GM21723 (cell line): ENCODE data around the gene HOXA5.

Experiments
- ATAC-seq: cut with Tn5 transposase; IDR thresholded peaks from one replicate; pipeline ENCODE4 v1.9.1; 2021; ENCODE audit warnings: mild to moderate bottlenecking, moderate library complexity; ENCODE audit not compliant: unreplicated experiment

HOXA5 gene

GRCh38 chr7:27143023-27143949 lies at the start of gene HOXA5:
Gene HOXA5 (minus strand): TSS chr7:27143681. CDS start chr7:27143607, 74 bp downstream.
- no peak for ATAC-seq

GRCh38 chr7:27192546-27193334 lies 49.3 kb upstream of the HOXA5 start:
- ATAC-seq = no peak

- no peak for ATAC-seq
Measured at GRCh38 chr7:27191833-27192545, 48.5 kb upstream of the HOXA5 start.

- ATAC-seq = no peak
Measured at GRCh38 chr7:27191161-27191731, 47.8 kb upstream of the HOXA5 start.

GRCh38 chr7:27189997-27190748 lies 46.7 kb upstream of the HOXA5 start:
- ATAC-seq = no peak

GRCh38 chr7:27189295-27189996 lies 46.0 kb upstream of the HOXA5 start:
- no peak for ATAC-seq

GRCh38 chr7:27188386-27189294 lies 45.2 kb upstream of the HOXA5 start:
- ATAC-seq = no peak

- no peak for ATAC-seq
Measured at GRCh38 chr7:27187475-27188385, 44.2 kb upstream of the HOXA5 start.

GRCh38 chr7:27186668-27187474 lies 43.4 kb upstream of the HOXA5 start:
- no peak for ATAC-seq

GRCh38 chr7:27185854-27186667 lies 42.6 kb upstream of the HOXA5 start:
- no peak for ATAC-seq

GRCh38 chr7:27185013-27185853 lies 41.8 kb upstream of the HOXA5 start, which contains the start of gene HOXA11:
Gene HOXA11 (minus strand): TSS chr7:27185232. CDS start chr7:27185144, 88 bp downstream.
- no peak for ATAC-seq

GRCh38 chr7:27184337-27185012 lies 41.0 kb upstream of the HOXA5 start:
- no peak for ATAC-seq

- no peak for ATAC-seq
Measured at GRCh38 chr7:27183682-27184336, 40.3 kb upstream of the HOXA5 start.
